Gastrocnemius medialis (tissue), 4 donors: ENCODE data around the gene IAH1.

ENCODE experiments used
- CTCF ChIP-seq, 5 experiments: fragments of 450-650 bp in 3 of 5; fragments of 200-600 bp in 2 of 5; sonication (generic) in 2 of 5; IDR thresholded peaks in 4 of 5; conservative IDR thresholded peaks in 1 of 5; 1 replicate in 4 of 5; 2 replicates in 1 of 5; pipeline ENCODE4 v1.5.1; 2016 to 2019; ENCODE audit warnings: antibody characterized with exemption in 5 of 5, mild to moderate bottlenecking in 3 of 5, moderate library complexity in 3 of 5
- POLR2A ChIP-seq, 2 donors: fragments of 450-650 bp; IDR thresholded peaks; one replicate each; pipeline ENCODE4 v1.6.1; 2017; ENCODE audit warnings: antibody characterized with exemption in 2 of 2, mild to moderate bottlenecking in 2 of 2, moderate library complexity in 2 of 2

GRCh38 chr2:9440058-9440727 lies 34.2 kb upstream of the IAH1 start:
- TF ChIP-seq POLR2A (IDR thresholded peaks at IDR 0.05), result no peak
- no peak for TF ChIP-seq CTCF (IDR thresholded peaks at IDR 0.05 in 4 of 5, conservative IDR thresholded peaks at IDR 0.05 in 1 of 5)
